ENCODE data around the gene PROM1. TPM values are rescaled to one million over a fixed set of nuclear protein-coding genes. Genes with fewer than 3 reads are reported as not detected.

The PROM1 gene
- total RNA-seq, 1 donor from 2014 or later, result 55.9 TPM

GRCh38 chr4:15945516-15945915 lies 138.3 kb downstream of the PROM1 start:
- Histone ChIP-seq H3K79me2 (ENCODE audit: low read depth) (no peaks in the 10 kb centered on the region), H2AFZ (replicated peaks) (no peak overlapping the region), H4K20me1 (ENCODE audit: low read depth) (no peaks in the 10 kb centered on the region), H3K4me3 (no peak overlapping the region), H3K4me2 (no peak overlapping the region), H3K27me3 (no peaks in the 10 kb centered on the region), H3K27ac (no peak overlapping the region), H3K4me1 (no peaks in the 10 kb centered on the region), H3K36me3 (no peaks in the 10 kb centered on the region), H3F3A (ENCODE audit: low read depth) (no peaks in the 10 kb centered on the region), H3K9ac (no peak overlapping the region), H3K9me3 (ENCODE audit: low read depth) (no peaks in the 10 kb centered on the region)
- no peaks in the 10 kb centered on the region for H3K27me3 Mint-ChIP-seq (ENCODE audit: insufficient read depth, low read depth)
- no peak overlapping the region for H3K4me3 Mint-ChIP-seq
- no peak for DNase-seq (ENCODE audit: low spot score)
- H3K4me1 Mint-ChIP-seq, result no peaks in the 10 kb centered on the region
- no peak overlapping the region for H3K27ac Mint-ChIP-seq
- H3K9me3 Mint-ChIP-seq, result no peaks in the 10 kb centered on the region
- H3K36me3 Mint-ChIP-seq, result no peaks in the 10 kb centered on the region
- TF ChIP-seq EZH2phosphoT487 (IDR thresholded peaks at IDR 0.05), result no peak
- TF ChIP-seq, protein P1, sequence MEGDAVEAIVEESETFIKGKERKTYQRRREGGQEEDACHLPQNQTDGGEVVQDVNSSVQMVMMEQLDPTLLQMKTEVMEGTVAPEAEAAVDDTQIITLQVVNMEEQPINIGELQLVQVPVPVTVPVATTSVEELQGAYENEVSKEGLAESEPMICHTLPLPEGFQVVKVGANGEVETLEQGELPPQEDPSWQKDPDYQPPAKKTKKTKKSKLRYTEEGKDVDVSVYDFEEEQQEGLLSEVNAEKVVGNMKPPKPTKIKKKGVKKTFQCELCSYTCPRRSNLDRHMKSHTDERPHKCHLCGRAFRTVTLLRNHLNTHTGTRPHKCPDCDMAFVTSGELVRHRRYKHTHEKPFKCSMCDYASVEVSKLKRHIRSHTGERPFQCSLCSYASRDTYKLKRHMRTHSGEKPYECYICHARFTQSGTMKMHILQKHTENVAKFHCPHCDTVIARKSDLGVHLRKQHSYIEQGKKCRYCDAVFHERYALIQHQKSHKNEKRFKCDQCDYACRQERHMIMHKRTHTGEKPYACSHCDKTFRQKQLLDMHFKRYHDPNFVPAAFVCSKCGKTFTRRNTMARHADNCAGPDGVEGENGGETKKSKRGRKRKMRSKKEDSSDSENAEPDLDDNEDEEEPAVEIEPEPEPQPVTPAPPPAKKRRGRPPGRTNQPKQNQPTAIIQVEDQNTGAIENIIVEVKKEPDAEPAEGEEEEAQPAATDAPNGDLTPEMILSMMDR (IDR thresholded peaks at IDR 0.05), result no peak
- no peak for TF ChIP-seq EZH2 (IDR thresholded peaks at IDR 0.05)

DNA sequence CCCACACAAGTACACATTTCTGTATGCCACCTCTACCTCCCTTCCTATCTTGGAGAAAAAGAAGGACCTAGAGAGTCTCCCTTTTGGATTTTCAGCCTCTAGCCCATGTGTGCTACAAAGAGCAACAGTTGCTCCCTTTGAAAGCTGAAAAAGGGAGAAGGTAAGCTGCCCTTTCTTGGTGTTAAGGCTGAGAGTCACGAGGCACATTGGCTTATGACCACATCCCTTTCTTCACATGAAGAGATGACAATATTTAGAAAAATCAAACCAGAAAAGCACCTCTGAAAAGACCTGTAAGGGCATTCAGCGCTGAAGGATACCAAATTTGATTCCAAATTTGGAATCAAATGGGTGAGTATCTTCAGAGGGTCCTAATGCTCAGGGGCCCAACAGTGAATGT lies 138.9 kb downstream of the PROM1 start:
- H3K4me3 ChIP-seq, result no peak overlapping the region
- no peaks in the 10 kb centered on the region for H3K27me3 ChIP-seq
- H3K9ac ChIP-seq, result no peak overlapping the region
- H3F3A ChIP-seq (ENCODE audit: low read depth), result no peaks in the 10 kb centered on the region
- no peaks in the 10 kb centered on the region for H3K9me3 Mint-ChIP-seq
- no peak overlapping the region for H3K4me2 ChIP-seq
- no peaks in the 10 kb centered on the region for H3K9me3 ChIP-seq (ENCODE audit: low read depth)
- no peaks in the 10 kb centered on the region for H3K4me1 ChIP-seq
- H3K79me2 ChIP-seq (ENCODE audit: low read depth), result no peaks in the 10 kb centered on the region
- no peak for DNase-seq (ENCODE audit: low spot score)
- no peak overlapping the region for H3K27ac ChIP-seq
- no peaks in the 10 kb centered on the region for H3K36me3 ChIP-seq
- no peak overlapping the region for H3K27ac Mint-ChIP-seq
- no peaks in the 10 kb centered on the region for H4K20me1 ChIP-seq (ENCODE audit: low read depth)
- no peaks in the 10 kb centered on the region for H3K27me3 Mint-ChIP-seq (ENCODE audit: insufficient read depth, low read depth)
- H3K4me1 Mint-ChIP-seq, result no peaks in the 10 kb centered on the region
- H3K4me3 Mint-ChIP-seq, result no peak overlapping the region
- no peak overlapping the region for H2AFZ ChIP-seq (replicated peaks)
- no peaks in the 10 kb centered on the region for H3K36me3 Mint-ChIP-seq
- TF ChIP-seq, protein P1 (IDR thresholded peaks at IDR 0.05), result no peak
- no peak for TF ChIP-seq EZH2 (IDR thresholded peaks at IDR 0.05)
- TF ChIP-seq EZH2phosphoT487 (IDR thresholded peaks at IDR 0.05), result no peak

DNA sequence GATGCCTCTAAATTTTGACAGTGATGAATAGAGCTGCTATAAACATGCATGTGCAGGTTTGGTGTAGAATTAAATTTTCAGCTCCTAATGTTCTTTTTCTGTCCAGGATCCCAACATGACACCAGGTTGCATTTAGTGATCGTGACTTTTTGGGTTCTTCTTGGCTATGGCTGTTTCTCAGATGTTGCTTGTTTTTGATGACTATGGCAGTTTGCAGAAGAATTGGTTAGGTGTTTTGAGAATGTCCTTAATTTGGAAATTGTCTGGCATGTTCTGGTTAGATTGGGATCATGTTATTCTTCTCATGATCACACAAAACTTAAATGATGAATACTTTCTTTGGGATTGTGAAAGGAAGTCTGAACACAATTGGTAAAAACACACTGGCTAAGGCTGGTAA lies 141.5 kb downstream of the PROM1 start:
- no peaks in the 10 kb centered on the region for H3K36me3 ChIP-seq
- DNase-seq (ENCODE audit: low spot score), result no peak
- TF ChIP-seq, protein P1 (IDR thresholded peaks at IDR 0.05), result no peak
- TF ChIP-seq EZH2phosphoT487 (IDR thresholded peaks at IDR 0.05) (no peak), EZH2 (IDR thresholded peaks at IDR 0.05) (no peak)
- H3K4me1 ChIP-seq, result no peaks in the 10 kb centered on the region
- no peak overlapping the region for H3K27ac ChIP-seq
- H3K27ac Mint-ChIP-seq, result no peak overlapping the region
- H4K20me1 ChIP-seq (ENCODE audit: low read depth), result no peaks in the 10 kb centered on the region
- no peaks in the 10 kb centered on the region for H3K4me1 Mint-ChIP-seq
- no peaks in the 10 kb centered on the region for H3K9me3 ChIP-seq (ENCODE audit: low read depth)
- H3K27me3 ChIP-seq, result no peaks in the 10 kb centered on the region
- H3K4me3 Mint-ChIP-seq, result no peak overlapping the region
- no peaks in the 10 kb centered on the region for H3K9me3 Mint-ChIP-seq
- no peaks in the 10 kb centered on the region for H3F3A ChIP-seq (ENCODE audit: low read depth)
- H3K36me3 Mint-ChIP-seq, result no peaks in the 10 kb centered on the region
- no peak overlapping the region for H3K9ac ChIP-seq
- no peak overlapping the region for H2AFZ ChIP-seq (replicated peaks)
- no peak overlapping the region for H3K4me2 ChIP-seq
- H3K27me3 Mint-ChIP-seq (ENCODE audit: insufficient read depth, low read depth), result peaks cover under 1% of the 10 kb centered on the region
- H3K4me3 ChIP-seq, result no peak overlapping the region
- no peaks in the 10 kb centered on the region for H3K79me2 ChIP-seq (ENCODE audit: low read depth)

All from neural progenitor cell (in vitro differentiated cells).